ENCODE data around the gene CCDC121.
A peak's percentile ranks its signal among the peaks of the same experiment; 100 is the strongest.

Gene CCDC121, protein sequence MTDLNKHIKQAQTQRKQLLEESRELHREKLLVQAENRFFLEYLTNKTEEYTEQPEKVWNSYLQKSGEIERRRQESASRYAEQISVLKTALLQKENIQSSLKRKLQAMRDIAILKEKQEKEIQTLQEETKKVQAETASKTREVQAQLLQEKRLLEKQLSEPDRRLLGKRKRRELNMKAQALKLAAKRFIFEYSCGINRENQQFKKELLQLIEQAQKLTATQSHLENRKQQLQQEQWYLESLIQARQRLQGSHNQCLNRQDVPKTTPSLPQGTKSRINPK

DNA sequence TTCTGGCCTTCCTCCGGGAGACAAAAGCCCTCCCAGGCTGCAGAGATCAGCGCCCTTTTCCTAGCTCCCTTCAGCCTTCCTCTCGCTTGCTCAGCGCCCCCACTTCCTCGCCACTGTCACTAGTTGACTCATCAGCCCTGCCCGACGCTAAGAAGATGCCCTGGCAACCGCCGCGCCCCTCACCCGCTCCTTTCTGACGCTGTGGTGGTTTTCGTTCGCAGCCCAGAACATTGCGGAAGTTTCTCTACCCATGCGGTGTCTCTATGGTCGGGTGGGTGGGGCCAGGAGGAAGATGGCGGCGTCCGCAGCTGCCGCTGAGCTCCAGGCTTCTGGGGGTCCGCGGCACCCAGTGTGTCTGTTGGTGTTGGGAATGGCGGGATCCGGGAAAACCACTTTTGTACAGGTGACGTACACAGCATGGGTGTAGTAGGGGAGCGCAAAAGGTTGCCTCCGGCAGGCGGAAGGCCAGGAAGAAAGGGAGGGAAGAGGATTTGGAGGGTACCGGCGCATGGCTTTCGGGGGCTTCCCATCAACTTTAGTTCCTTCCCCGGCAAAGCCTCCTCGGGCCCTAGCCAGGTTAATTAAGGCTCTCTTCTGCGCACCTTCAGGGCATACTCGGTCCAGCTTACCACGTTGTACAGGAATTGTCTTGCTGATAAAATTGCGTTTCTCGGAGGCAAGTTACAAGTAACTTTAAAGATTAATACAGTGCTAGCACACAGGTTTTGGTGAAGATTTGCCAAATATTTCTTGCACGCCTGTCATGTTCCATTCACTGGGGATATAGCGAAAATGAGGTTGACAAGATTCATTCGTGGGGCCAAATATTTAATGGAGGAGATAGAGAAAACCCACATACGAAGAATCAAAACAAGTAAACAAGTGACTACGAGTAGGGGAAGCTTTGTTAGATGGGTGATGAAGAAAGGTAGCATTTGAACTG, at the start of gene CCDC121, which contains the start of gene GPN1:
Gene CCDC121, minus strand, starts transcription at position 246 of the 943 bp plus-strand sequence. CDS start 1,213 bp downstream, outside the sequence.
Gene GPN1, plus strand, starts transcription at position 284 of the 943 bp plus-strand sequence. Its CDS starts 9 bp downstream, at position 293.
- DNase-seq, result peak; percentile 81 to 90 (median 88)

DNA sequence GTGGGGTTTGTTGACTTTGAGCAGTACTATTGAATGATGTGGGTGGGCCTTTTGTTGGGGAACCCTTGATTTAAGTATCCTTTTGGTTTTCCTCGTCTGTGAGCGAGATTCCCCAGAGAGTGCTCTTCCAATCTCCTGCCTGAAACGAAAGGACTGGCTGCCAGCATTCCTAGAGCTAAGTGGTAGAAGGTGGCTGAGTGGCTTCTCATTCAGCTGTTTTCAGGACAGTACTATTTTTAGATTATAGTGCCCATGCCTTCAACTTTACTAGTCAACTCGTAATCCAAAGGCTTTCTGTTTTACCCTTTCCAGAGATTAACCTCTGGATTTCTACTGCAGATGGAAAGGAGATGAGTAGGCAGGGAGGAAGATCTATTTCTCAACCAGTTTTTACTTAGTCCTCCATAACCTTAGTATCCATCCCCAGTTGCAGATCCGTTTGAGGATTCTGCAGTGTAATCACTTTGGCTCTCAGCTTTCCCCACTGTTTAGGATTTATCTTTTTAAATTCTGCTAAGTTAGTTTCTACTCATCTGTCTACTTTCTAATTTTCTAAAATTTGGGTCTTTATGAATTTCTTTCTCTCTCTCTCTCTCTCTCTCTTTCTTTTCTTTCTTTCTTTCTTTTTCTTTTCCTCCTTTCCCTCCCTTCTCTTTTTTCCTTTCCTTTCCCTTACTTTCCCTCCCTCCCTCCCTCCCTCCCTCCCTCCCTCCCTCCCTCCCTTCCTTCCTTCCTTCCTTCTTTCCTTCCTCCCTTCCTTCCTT, 44.1 kb upstream of the CCDC121 start:
- DNase-seq, result no peak

DNA sequence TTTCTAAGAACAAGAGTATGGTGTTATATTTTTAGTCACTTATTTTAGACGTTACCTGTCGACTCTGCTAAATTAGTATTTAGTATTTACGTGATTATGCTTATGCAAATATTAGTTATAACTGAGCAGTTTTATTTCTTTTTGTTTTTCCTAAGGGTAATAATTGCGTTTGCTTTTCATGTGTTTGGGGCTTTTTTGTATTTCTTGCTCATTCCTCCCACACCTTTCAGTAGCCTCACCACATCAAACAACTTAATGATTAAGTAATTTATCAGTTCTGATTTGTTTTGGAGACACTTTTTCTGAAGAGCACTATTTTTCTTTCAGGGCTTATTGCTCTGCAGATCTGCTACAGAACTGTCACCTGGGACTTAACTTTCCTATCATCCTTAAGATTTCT, 42.4 kb upstream of the CCDC121 start:
- no peak for DNase-seq

DNA sequence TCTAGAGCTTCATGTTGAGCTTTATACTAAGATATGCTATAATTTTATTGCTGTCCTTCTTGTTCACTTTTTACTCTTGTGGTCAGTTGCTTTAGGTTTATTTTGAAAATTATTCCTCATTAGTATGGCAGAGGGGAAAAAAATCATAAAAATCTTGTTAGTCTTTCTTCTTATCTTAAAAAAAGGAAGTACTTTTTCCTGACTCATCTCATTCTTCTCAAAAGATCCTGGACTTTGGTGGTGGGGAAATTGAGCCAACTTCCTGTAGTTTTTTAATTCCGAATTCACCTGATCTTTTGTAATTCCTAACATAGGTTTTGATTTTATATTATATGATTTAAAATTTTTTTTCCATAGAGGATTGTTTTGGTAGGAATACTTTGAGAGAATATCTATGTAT, 38.6 kb upstream of the CCDC121 start:
- DNase-seq, result no peak

DNA sequence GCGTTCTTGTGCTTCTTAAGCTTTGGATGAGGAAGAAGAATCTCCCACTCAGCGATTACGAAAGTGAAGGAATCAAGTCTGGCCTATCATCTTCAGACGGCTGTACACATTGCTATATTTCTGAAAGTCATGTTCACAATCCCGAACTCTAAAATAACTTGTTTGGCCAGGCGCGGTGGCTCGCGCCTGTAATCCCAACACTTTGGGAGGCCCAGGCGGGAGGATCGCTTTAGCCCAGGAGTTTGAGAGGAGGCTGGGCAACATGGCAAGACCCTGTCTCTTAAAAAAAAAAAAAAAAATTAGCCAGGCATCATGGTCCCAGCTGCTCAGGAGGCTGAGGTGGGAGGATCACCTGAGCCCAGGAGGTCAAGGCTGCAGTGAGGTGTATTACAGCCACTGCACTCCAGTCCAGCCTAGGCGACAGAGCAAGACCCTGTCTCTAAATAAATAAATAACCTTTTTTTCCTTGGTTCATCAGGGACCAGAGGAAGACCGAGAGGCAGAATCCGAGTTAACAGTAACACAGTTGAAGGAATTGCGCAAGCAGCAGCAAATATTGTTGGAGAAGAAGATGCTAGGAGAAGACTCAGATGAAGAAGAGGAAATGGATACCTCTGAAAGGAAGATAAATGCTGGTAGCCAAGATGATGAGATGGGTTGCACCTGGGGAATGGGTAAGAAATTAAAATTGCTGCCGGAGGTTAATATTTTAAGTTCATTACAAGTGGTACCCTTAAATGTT, 36.0 kb upstream of the CCDC121 start:
- DNase-seq, result no peak

DNA sequence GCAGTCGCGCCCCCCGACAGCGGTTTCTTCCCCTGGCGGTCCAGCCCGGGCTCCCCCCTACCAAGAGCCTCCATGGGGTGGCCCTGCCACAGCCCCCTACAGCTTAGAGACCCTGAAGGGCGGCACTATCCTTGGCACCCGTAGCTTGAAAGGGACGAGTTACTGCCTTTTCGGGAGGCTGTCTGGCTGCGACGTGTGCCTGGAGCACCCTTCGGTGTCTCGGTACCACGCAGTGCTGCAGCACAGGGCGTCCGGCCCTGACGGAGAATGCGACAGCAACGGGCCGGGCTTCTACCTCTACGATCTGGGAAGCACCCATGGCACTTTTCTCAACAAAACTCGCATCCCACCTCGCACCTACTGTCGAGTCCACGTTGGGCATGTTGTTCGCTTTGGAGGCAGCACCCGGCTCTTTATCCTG, 35.4 kb upstream of the CCDC121 start:
- DNase-seq, result no peak

DNA sequence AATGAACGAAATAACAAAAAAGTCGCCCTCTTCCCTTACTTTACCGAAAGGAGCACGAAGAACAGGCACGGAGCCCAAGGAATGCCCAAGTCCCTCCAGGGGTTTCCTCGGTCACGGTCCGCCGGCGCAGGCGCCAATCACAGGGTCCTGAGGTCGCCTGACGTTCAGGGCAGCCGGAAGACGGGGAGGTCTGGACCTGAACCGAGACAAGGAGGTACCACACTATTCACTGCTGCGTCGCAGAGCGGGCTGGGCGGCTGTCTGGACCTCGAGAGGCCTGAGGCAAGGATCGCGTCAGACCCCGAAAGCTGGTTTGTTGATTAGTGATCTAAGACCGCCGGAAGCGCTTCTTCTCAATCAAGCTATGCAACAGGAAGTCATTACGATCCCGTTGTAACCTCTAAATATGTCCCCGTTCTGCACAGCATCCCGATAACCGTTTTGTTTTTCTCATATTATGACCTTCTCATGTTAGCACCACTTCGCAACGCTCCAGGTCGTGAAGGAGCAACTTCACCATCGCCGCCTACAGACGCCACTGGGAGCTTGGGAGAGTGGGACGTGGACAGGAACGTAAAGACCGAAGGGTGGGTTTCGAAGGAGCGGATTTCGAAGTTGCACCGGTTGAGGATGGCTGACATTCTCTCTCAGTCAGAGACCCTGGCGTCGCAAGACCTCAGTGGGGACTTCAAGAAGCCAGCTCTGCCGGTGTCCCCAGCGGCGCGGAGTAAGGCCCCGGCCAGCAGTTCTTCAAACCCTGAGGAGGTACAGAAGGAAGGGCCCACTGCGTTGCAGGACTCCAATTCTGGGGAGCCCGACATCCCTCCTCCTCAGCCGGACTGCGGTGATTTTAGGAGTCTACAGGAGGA, 34.7 kb upstream of the CCDC121 start, which contains the start of the genes SLC4A1AP and SUPT7L:
Gene SLC4A1AP, plus strand, starts transcription at position 605 of the 869 bp plus-strand sequence. Its CDS starts 26 bp downstream, at position 631.
Gene SUPT7L, minus strand, starts transcription at position 330 of the 869 bp plus-strand sequence. CDS start 1,422 bp downstream, outside the sequence.
- peak; percentile 41 to 61 (median 56) for DNase-seq

DNA sequence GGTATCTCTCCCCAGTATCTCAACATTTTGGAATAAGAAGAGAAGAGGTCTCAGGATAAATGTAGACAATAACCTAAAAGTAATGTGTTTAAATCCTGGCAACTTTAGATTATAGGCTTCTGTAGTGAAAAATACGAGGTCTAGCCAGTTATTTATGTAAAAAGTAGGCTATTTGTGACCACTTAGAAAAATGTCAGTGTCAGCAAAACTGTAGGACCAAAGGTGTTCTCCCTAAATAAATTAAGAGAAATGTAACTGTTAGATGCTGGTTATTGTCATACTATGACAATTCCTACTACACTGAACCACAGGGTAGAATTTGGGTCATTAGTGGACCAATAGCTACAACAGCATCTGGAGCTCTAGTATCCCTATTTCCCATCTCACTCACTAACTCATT, 32.6 kb upstream of the CCDC121 start:
- DNase-seq, result no peak

DNA sequence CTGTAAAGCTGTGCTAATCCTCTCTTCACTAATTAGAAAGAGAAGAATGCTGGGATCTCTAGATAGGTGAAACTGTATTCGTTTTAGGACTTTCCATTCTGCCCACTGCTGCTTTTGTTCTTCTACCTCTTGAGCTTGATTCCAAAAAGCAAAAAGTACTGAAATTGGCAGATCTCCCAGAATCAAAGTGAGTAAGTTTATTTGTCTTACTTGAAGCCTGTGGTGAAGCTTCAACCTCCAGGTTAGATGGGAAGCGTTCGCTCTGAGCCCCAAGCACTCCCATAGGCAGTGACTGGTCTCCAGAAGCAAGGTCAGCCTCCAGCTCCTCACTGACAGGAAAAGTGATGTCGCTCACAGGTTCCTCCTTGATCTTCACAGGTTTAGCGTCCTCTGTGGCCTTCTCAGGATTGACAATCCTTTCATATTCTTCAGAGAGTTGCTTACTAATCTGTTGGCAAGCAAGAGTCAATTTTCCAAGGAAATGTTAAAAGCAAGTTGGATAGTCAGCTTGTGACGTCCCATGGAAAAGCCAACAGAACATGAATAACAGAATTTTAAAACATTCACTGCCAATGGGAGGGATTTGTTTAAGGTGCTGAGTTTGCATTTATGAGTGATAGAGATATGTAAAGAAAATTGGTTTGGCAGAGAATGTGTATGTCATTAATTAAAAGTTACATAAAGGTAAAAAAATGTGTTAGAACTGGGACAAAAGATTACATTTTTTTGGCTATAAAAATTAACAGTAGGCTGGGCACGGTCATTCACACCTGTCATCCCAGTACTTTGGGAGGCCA, 26.5 kb upstream of the CCDC121 start:
- DNase-seq, result no peak

DNA sequence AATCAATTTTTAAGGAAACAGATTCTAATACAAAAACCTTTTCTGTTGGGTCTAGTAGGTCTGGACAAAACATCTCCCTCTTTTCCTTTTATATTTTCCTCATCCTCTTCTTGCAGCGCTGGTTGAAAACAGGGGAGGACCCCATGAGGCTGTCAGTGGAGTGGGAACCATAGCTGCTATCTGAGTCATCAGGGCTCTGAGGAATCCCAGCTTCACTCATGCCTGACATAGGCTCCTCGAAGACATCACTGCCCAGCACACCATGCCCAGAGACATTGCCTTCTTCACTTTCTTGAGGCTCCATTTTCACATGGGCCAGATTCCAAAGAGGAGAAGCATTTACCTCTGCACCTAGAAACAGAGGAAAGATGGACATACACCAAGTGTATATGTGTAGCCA, 24.6 kb upstream of the CCDC121 start:
- no peak for DNase-seq

DNA sequence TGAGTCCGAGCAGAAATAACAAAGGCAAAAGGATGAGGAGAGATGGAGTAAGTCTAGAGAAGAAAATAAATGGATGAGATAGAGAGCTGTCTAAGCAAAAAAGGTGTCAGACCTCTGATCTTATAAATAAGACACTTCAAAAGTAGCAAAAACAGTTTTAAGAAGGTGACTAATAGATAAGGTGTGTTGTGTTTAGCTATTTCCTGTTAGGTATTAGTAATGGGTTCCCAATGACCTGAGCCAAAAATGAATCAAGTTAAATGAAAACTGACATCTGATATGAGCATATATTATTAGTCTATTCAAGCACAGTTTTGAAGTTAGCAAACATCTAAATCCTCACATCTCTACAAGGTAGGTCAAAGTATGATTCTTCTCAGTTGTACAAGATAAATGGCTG, 24.0 kb upstream of the CCDC121 start:
- DNase-seq, result no peak

DNA sequence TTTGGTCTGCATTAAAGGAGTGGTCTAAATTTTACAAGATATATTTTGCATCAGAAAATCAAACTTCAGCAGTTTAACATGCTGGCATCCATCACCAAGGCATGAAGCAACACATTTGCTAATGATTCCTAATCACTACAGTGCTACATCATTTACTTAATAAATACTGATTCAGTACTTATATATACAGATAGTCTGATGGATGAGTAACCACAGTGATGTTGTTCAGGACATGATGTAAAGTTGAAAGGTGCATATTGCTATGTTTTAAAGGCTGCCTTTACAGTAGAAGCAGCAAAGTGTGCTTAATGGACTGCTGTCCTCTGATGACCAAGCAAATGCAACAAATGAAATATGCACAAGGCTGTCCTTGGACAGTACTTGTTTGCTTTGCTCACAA, 23.5 kb upstream of the CCDC121 start:
- DNase-seq, result no peak

DNA sequence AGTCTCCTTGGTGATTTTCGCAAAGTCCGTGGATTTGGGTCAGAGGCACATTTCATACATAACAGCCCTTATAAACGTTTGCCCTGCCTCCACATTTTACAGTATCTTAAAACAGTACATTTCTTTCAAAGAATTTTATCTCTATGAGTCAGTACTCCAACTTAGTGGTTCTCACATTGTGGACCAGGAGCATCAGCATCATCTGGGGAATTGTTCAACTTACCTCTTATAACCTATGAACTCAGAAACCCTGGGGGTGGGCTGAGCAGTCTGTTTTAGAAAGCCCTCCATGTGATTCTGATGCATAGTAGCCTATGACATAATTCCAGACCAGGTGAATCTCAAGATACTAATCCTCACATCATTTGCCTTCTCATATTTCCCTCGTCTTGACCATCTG, 22.2 kb upstream of the CCDC121 start:
- DNase-seq, result no peak

DNA sequence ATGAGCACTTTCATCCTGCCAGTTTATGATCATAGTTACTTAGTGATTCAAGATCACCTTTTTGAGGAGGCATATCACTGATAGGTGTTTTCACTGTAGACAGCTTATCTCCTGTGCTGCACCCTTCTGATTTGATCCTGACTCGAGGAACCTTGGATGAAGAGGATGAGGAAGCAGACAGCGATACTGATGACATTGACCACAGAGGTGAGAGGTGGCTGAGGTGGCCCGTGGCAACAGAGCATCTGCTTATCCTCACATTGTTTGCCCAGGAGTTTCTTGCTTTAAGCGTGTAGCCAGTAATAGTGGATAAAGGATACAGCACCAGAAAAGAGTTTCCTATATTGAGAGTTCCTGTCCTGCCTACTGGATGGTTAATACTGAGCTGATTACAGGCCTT, 18.9 kb upstream of the CCDC121 start:
- no peak for DNase-seq

DNA sequence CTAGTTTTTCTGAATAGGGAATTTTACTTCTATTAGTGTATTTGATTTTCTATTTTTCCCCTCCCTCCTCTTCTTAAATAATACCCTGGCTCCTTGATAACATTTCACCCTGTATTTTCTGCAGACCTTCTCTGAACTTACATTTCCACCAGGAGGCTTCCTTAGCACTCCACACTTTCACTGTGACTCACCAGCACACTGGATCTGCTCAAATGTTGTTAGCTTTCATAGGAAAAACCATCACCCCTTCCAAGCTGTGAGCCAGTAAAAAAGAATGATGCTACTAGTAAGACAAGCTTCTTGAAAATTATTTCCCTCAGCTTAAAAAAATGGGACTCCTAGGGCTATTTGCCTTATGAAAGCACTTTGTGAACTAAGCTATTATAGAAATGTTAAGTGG, 18.5 kb upstream of the CCDC121 start:
- no peak for DNase-seq

DNA sequence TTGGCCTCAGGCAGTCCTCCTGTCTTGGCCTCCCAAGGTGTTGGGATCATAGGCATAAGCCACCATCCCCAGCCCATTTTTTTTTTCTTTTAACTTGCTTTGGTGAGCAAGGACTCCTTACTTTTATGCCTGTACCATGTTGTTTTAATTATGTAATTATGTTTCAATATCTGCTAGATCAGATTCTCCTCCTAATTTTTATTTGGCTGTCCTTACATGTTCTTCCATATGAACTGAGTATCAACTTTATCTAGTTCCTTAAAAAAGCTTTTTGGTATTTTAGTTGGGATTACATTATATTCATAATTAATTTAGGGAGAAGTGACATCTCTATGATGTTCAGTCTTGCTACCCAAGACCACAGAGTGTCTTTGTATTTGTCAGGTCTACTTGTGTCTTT, 16.4 kb upstream of the CCDC121 start:
- DNase-seq, result no peak

DNA sequence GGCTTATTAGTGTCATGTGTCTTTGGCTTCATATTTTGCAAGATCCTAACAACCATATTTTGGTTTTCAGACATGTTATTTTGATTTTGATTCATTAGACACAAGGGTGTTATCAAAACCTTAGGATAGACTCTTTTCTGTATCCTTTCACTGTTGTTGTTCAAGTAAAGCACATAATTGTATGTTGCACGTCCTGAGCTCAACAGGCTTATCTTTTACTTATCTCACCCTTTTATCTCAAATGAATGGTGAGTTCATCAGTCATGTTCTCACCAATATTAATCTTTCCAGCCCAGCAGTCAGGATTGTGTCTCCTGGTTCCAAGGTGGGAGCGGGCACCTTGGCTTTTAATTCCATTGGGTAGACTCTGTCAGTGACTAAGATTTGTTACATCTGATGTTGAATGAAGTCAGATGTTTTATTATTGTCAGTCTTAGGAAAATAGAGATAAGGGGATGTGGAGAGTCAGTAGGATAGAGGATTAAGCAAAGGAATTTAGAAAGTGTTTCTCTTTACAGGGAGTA, 12.0 kb upstream of the CCDC121 start:
- DNase-seq, result no peak

DNA sequence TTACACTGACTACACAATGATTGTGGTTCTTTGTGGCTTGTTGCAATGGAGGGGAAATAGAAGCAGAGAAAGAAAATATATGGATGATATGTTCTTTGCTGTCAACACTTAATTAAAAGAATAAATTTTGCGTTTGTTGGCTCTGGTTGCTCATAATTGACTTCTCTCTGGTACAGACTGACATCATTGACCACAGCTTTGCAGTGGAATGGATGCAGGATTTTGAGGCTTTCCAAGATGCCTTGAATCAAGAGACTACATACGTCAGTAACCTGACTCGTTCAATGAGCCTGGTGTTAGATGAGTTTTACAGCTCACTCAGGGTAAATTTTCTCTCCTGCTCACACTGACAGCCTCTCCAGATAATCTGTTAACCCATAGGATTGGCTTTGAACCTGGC, 9.9 kb upstream of the CCDC121 start:
- DNase-seq, result no peak

DNA sequence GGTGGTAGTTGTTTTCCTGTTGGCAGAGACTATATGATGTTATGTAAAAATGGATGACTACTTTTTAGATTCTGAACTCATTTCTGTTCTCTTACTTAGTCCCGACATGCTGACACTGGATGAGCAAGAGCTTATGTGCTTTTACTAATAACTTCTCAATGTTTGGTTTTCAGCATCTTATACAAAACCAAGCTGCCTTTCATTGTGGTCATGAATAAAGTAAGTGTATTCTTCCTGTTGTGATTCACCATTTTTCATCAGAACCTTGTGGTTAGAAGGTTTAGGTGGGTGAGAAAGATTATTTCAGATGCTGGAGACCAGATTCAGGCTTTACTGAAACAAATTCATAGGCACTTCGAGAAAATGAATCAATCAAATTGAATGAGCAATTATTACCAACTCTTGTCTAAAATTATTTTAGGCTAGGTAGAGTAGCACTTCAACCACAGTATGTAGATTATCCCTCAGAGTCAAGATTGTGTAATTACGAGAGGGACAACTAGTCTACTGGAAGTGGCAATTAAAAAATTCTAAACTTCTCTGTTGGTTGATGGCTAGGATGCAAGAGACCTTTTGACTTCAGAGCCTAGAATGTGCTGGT, 9.3 kb upstream of the CCDC121 start:
- no peak for DNase-seq

DNA sequence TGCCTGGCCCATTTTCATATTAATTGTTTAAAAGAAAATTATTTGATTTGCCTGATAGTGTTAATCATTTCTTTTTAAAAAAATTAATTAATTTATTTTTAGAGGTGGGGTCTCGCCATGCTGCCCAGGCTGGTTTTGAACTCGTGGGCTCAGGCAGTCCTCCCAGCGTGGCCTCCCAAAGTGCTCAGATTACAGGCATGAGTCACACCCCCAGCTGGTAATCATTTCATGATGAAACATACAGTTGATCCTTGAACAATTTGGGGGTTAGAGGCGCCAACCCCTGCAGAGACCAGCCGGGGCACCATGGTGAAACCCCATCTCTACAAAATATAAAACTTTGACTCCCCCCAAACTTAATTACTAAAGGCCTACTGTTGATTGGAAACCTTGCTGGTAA, 8.0 kb upstream of the CCDC121 start:
- no peak for DNase-seq

All from activated CD4-positive, CD25-positive, alpha-beta regulatory T cell (primary cell).